Limb (tissue), 2 donors: ENCODE measurements around the gene SLC7A1.

Experiments used
- DNase-seq, 2 donors: peaks; one replicate each; pipeline ENCODE4 v3.0.0-alpha.2; 2016; ENCODE audit errors: extremely low spot score in 2 of 2

Gene SLC7A1

GRCh38 chr13:29511980-29512379 is 83.5 kb downstream of the SLC7A1 start:
- no peak for DNase-seq

GRCh38 chr13:29511106-29511796 is 84.2 kb downstream of the SLC7A1 start:
- DNase-seq: no peak

GRCh38 chr13:29510651-29511084 is 84.8 kb downstream of the SLC7A1 start:
- DNase-seq: peak in 1 of 2 donors; percentile 65

- no peak for DNase-seq
Observed at GRCh38 chr13:29509999-29510589, 85.4 kb downstream of the SLC7A1 start.

GRCh38 chr13:29508876-29509252 is 86.6 kb downstream of the SLC7A1 start:
- DNase-seq: no peak

- peak; percentile 86 to 92 for DNase-seq
Observed at GRCh38 chr13:29508130-29508875, 87.2 kb downstream of the SLC7A1 start.

- peak; percentile 51 to 66 for DNase-seq
Observed at GRCh38 chr13:29507356-29507755, 88.1 kb downstream of the SLC7A1 start.

- DNase-seq: no peak
Observed at GRCh38 chr13:29505950-29506349, 89.5 kb downstream of the SLC7A1 start.

- no peak for DNase-seq
Observed at GRCh38 chr13:29505511-29505910, 90.0 kb downstream of the SLC7A1 start.

- DNase-seq: no peak
Observed at GRCh38 chr13:29504691-29505090, 90.8 kb downstream of the SLC7A1 start.

- DNase-seq: no peak
Observed at GRCh38 chr13:29503041-29503837, 92.2 kb downstream of the SLC7A1 start.

GRCh38 chr13:29502391-29503008 is 93.0 kb downstream of the SLC7A1 start:
- DNase-seq: no peak

GRCh38 chr13:29501674-29502073 is 93.8 kb downstream of the SLC7A1 start:
- DNase-seq: no peak

GRCh38 chr13:29500386-29500785 is 95.1 kb downstream of the SLC7A1 start:
- DNase-seq: no peak

GRCh38 chr13:29499506-29500165 is 95.9 kb downstream of the SLC7A1 start:
- no peak for DNase-seq

- no peak for DNase-seq
Observed at GRCh38 chr13:29498426-29499040, 97.0 kb downstream of the SLC7A1 start.

GRCh38 chr13:29497137-29497654 is 98.3 kb downstream of the SLC7A1 start:
- peak; percentile 76 to 80 for DNase-seq

GRCh38 chr13:29496241-29496712 is 99.2 kb downstream of the SLC7A1 start:
- no peak for DNase-seq

GRCh38 chr13:29494520-29494919 is 101.0 kb downstream of the SLC7A1 start:
- DNase-seq: no peak

- no peak for DNase-seq
Observed at GRCh38 chr13:29493796-29494195, 101.7 kb downstream of the SLC7A1 start.
